Measurements from ENCODE around the gene ZCWPW1.
A peak's percentile ranks its signal among the peaks of the same experiment; 100 is the strongest.

GRCh38 chr7:100367251-100367620 is 61.3 kb downstream of the ZCWPW1 start:
- TF ChIP-seq EZH2 (IDR thresholded peaks at IDR 0.05) (no peak), POLR2AphosphoS5 (IDR thresholded peaks at IDR 0.05; ENCODE audit: borderline replicate concordance, low read depth, low read length) (0 out of 2 replicates have a peak, but pooled peaks have one; percentile 19)

Data from SK-N-MC (cell line).